Astrocyte (in vitro differentiated cells and primary cell): ENCODE results near the gene RASGRF1. TPM values are rescaled to one million over a fixed set of nuclear protein-coding genes. Genes with fewer than 3 reads are reported as not detected.

Source experiments
- DNase-seq: peaks from one replicate; pipeline ENCODE4 v3.0.0-alpha.2; 2010; ENCODE audit warnings: low read depth
- FAIRE-seq: peaks from 2 replicates; lab custom pipeline; 2011; peaks lifted over from hg19 to GRCh38; lab: Jason Lieb, UNC
- H2AFZ ChIP-seq: 2 replicates; pipeline ENCODE4 v1.6.0; 2012; ENCODE audit warnings: low read depth, low read length, inconsistent platforms
- H3K27ac ChIP-seq: 2 replicates; pipeline ENCODE4 v1.5.1; 2011; ENCODE audit warnings: low read depth, low read length, inconsistent platforms
- H3K27me3 ChIP-seq: 2 replicates; pipeline ENCODE4 v1.6.0; 2011; ENCODE audit warnings: low read length, inconsistent platforms; ENCODE audit not compliant: insufficient read depth
- H3K36me3 ChIP-seq: 2 replicates; pipeline ENCODE4 v1.5.1; 2011; ENCODE audit warnings: low read length, inconsistent platforms; ENCODE audit not compliant: insufficient read depth
- H3K4me1 ChIP-seq: 2 replicates; pipeline ENCODE4 v1.5.1; 2011; ENCODE audit warnings: low read length, inconsistent platforms; ENCODE audit not compliant: insufficient read depth
- H3K4me2 ChIP-seq: 2 replicates; pipeline ENCODE4 v1.6.0; 2012; ENCODE audit warnings: low read length, inconsistent platforms
- H3K4me3 ChIP-seq: 2 replicates; pipeline ENCODE4 v1.5.1; 2011; ENCODE audit warnings: low read depth, mild to moderate bottlenecking, low read length, inconsistent platforms; ENCODE audit not compliant: insufficient read depth
- H3K79me2 ChIP-seq: 2 replicates; pipeline ENCODE4 v1.6.0; 2012; ENCODE audit warnings: mild to moderate bottlenecking, low read length, inconsistent platforms; ENCODE audit not compliant: insufficient read depth
- H3K9ac ChIP-seq: 2 replicates; pipeline ENCODE4 v1.6.0; 2012; ENCODE audit warnings: mild to moderate bottlenecking, low read length, inconsistent platforms
- H3K9me3 ChIP-seq: 2 replicates; pipeline ENCODE4 v1.5.1; 2012; ENCODE audit warnings: low read depth, mild to moderate bottlenecking, low read length, inconsistent platforms; ENCODE audit not compliant: insufficient read depth
- H4K20me1 ChIP-seq: 2 replicates; pipeline ENCODE4 v1.6.0; 2012; ENCODE audit warnings: low read length, inconsistent platforms; ENCODE audit not compliant: insufficient read depth
- H3K27ac Mint-ChIP-seq: one replicate; pipeline ENCODE4 v1.8.0; 2021; ENCODE audit warnings: mild to moderate bottlenecking, mixed read lengths; ENCODE audit not compliant: unreplicated experiment
- H3K27me3 Mint-ChIP-seq: one replicate; pipeline ENCODE4 v1.8.0; 2021; ENCODE audit warnings: low read depth, mixed read lengths; ENCODE audit not compliant: unreplicated experiment
- H3K36me3 Mint-ChIP-seq: one replicate; pipeline ENCODE4 v1.8.0; 2021; ENCODE audit warnings: low read depth, mixed read lengths; ENCODE audit not compliant: unreplicated experiment
- H3K4me1 Mint-ChIP-seq: one replicate; pipeline ENCODE4 v1.8.0; 2021; ENCODE audit warnings: low read depth, mixed read lengths; ENCODE audit not compliant: unreplicated experiment
- H3K4me3 Mint-ChIP-seq: one replicate; pipeline ENCODE4 v1.8.0; 2021; ENCODE audit warnings: mild to moderate bottlenecking, moderate library complexity, mixed read lengths; ENCODE audit not compliant: unreplicated experiment
- H3K9me3 Mint-ChIP-seq: one replicate; pipeline ENCODE4 v1.8.0; 2021; ENCODE audit warnings: mild to moderate bottlenecking, mixed read lengths; ENCODE audit not compliant: unreplicated experiment
- CTCF ChIP-seq: IDR thresholded peaks from 2 replicates; pipeline ENCODE4 v1.5.1; 2011; ENCODE audit warnings: low read depth, mild to moderate bottlenecking, inconsistent platforms, low read length, moderate library complexity; ENCODE audit not compliant: insufficient read depth
- EZH2 ChIP-seq: IDR thresholded peaks from 2 replicates; pipeline ENCODE4 v1.6.1; 2012; ENCODE audit warnings: mild to moderate bottlenecking, low read length, inconsistent platforms; ENCODE audit not compliant: insufficient read depth
- total RNA-seq: library from RNA; stranded (reverse); gene quantifications from 2 replicates; pipeline ENCODE4 v1.2.1, GENCODE V29; 2021

RASGRF1 gene
- total RNA-seq, 1 donor from 2014 or later: 1.2 TPM

DNA sequence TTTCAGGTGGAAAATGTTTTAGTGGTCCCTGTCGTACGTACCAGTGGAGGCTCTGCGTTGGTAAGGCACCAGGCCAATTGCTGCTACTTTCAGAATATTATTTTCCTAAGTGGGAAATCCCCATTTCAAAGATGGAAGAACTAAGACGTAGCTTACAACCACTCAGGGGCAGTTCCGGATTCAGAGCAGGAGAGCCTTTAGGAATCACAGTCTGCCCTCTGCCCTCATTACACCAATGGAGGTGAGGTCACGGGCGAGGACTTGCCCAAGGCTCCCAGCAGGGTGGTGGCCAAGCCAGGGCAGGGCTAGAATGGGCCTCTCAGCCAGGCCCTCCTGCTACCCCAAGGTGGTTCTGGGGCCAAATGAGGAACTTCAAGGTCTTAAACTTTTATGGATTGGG, 72.6 kb downstream of the RASGRF1 start:
- no peaks in the 10 kb centered on the region for H3K4me1 ChIP-seq
- peaks cover 36% of the 10 kb centered on the region for H3K27me3 Mint-ChIP-seq
- no peaks in the 10 kb centered on the region for H3K36me3 Mint-ChIP-seq
- no peaks in the 10 kb centered on the region for H4K20me1 ChIP-seq
- H3K27ac Mint-ChIP-seq: no peak overlapping the region
- TF ChIP-seq EZH2 (no peak), CTCF (no peak)
- H3K27me3 ChIP-seq: peaks cover 5% of the 10 kb centered on the region
- H3K27ac ChIP-seq: no peak overlapping the region
- no peaks in the 10 kb centered on the region for H3K36me3 ChIP-seq
- no peaks in the 10 kb centered on the region for H3K79me2 ChIP-seq
- no peak overlapping the region for H3K4me2 ChIP-seq
- no peak overlapping the region for H3K4me3 ChIP-seq
- H3K9me3 Mint-ChIP-seq: peaks cover 2% of the 10 kb centered on the region
- DNase-seq (no peak), FAIRE-seq (no peak)
- H3K9me3 ChIP-seq: no peaks in the 10 kb centered on the region
- H2AFZ ChIP-seq: no peak overlapping the region
- no peak overlapping the region for H3K4me3 Mint-ChIP-seq
- H3K4me1 Mint-ChIP-seq: no peaks in the 10 kb centered on the region
- H3K9ac ChIP-seq: no peak overlapping the region

DNA sequence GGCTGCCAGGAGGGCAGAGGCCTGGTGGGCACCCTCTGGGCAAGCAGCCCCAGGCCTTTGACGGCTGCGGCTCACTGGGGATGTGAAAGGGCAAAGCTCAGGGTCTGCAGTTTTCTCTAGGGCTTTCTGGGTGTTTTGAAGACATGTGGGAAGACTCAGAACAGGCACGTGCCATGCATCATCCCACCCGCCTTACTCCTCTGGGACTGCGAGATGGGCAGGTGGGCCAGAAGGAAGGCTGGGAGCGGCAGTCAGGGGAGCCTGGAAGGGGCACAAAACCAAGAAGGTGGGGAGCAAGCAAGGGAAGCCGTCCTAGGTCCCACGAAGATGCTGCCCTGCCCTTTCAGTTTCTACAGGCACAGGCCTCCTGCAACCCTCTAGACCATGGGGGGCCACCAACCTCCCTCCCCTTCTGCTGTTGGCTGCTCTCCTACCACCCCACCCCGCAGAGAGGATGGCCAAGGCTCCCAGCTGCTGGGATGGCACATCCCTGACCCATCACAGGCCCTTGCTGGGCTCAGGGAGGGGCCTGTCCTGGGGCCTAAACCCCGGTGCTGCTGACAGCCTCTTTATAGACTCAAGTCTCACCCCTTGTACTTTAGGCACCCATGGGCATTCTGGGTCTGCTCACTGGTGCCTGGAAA, 73.9 kb downstream of the RASGRF1 start:
- no peaks in the 10 kb centered on the region for H3K9me3 ChIP-seq
- no peaks in the 10 kb centered on the region for H4K20me1 ChIP-seq
- H3K4me1 Mint-ChIP-seq: no peaks in the 10 kb centered on the region
- H3K4me3 ChIP-seq: no peak overlapping the region
- H3K36me3 Mint-ChIP-seq: no peaks in the 10 kb centered on the region
- no peak overlapping the region for H3K4me3 Mint-ChIP-seq
- H3K27ac ChIP-seq: no peak overlapping the region
- TF ChIP-seq EZH2 (no peak), CTCF (no peak)
- FAIRE-seq: no peak
- no peak overlapping the region for H3K27ac Mint-ChIP-seq
- H3K4me1 ChIP-seq: no peaks in the 10 kb centered on the region
- peaks cover 2% of the 10 kb centered on the region for H3K9me3 Mint-ChIP-seq
- H3K79me2 ChIP-seq: no peaks in the 10 kb centered on the region
- H3K27me3 ChIP-seq: peaks cover 5% of the 10 kb centered on the region
- H3K9ac ChIP-seq: no peak overlapping the region
- no peaks in the 10 kb centered on the region for H3K36me3 ChIP-seq
- H3K27me3 Mint-ChIP-seq: peaks cover 36% of the 10 kb centered on the region
- no peak for DNase-seq
- no peak overlapping the region for H3K4me2 ChIP-seq
- H2AFZ ChIP-seq: no peak overlapping the region

- Histone ChIP-seq H3K27me3 (peaks cover 5% of the 10 kb centered on the region), H3K9me3 (no peaks in the 10 kb centered on the region), H3K79me2 (no peaks in the 10 kb centered on the region), H3K4me3 (no peak overlapping the region), H3K27ac (no peak overlapping the region), H2AFZ (no peak overlapping the region), H3K4me2 (no peak overlapping the region), H3K9ac (no peak overlapping the region), H3K36me3 (no peaks in the 10 kb centered on the region), H3K4me1 (no peaks in the 10 kb centered on the region), H4K20me1 (no peaks in the 10 kb centered on the region)
- Mint-ChIP-seq H3K9me3 (no peaks in the 10 kb centered on the region), H3K36me3 (no peaks in the 10 kb centered on the region), H3K4me1 (no peaks in the 10 kb centered on the region), H3K27me3 (peaks cover 37% of the 10 kb centered on the region), H3K27ac (no peak overlapping the region), H3K4me3 (no peak overlapping the region)
- TF ChIP-seq CTCF (no peak), EZH2 (no peak)
- DNase-seq (no peak), FAIRE-seq (no peak)
Observed at GRCh38 chr15:79015416-79015815, 75.2 kb downstream of the RASGRF1 start.
